ENCODE measurements around the gene ENPP5.
"Not testable (repeated sequence)": the region's sequence is repeated elsewhere in the genome, so short reads cannot be mapped to it uniquely, and the experiment has no call there.

The ENPP5 gene

GRCh38 chr6:46175446-46175845 lies 4.7 kb upstream of the ENPP5 start:
- no peak for DNase-seq (ENCODE audit: low read depth in 3 of 3, low spot score in 1 of 3)

- no peak for DNase-seq (ENCODE audit: low read depth in 3 of 3, low spot score in 1 of 3)
Measured at GRCh38 chr6:46174904-46175303, 4.1 kb upstream of the ENPP5 start.

GRCh38 chr6:46172176-46172575 lies 1.4 kb upstream of the ENPP5 start:
- no peak for DNase-seq (ENCODE audit: low read depth in 3 of 3, low spot score in 1 of 3)

GRCh38 chr6:46160102-46160501 lies 10.7 kb downstream of the ENPP5 start:
- no peak for DNase-seq (ENCODE audit: low read depth in 3 of 3, low spot score in 1 of 3)

GRCh38 chr6:46159229-46159628 lies 11.6 kb downstream of the ENPP5 start:
- DNase-seq (ENCODE audit: low read depth in 3 of 3, low spot score in 1 of 3): no peak

- DNase-seq (ENCODE audit: low read depth in 3 of 3, low spot score in 1 of 3): no peak
Measured at GRCh38 chr6:46156701-46157100, 14.1 kb downstream of the ENPP5 start.

- not testable (repeated sequence) for DNase-seq (ENCODE audit: low read depth in 3 of 3, low spot score in 1 of 3)
Measured at GRCh38 chr6:46149066-46149465, 21.7 kb downstream of the ENPP5 start.

- no peak for DNase-seq (ENCODE audit: low read depth in 3 of 3, low spot score in 1 of 3)
Measured at GRCh38 chr6:46144270-46144669, 26.5 kb downstream of the ENPP5 start.

- DNase-seq (ENCODE audit: low read depth in 3 of 3, low spot score in 1 of 3): no peak
Measured at GRCh38 chr6:46138281-46138680, 32.5 kb downstream of the ENPP5 start.

- DNase-seq (ENCODE audit: low read depth in 3 of 3, low spot score in 1 of 3): no peak
Measured at GRCh38 chr6:46137387-46137786, 33.4 kb downstream of the ENPP5 start.

- no peak for DNase-seq (ENCODE audit: low read depth in 3 of 3, low spot score in 1 of 3)
Measured at GRCh38 chr6:46136831-46137230, 33.9 kb downstream of the ENPP5 start.

GRCh38 chr6:46135176-46135575 lies 35.6 kb downstream of the ENPP5 start:
- no peak for DNase-seq (ENCODE audit: low read depth in 3 of 3, low spot score in 1 of 3)

GRCh38 chr6:46134216-46134615 lies 36.6 kb downstream of the ENPP5 start:
- no peak for DNase-seq (ENCODE audit: low read depth in 3 of 3, low spot score in 1 of 3)

GRCh38 chr6:46131291-46131690 lies 39.5 kb downstream of the ENPP5 start:
- not testable (repeated sequence) for DNase-seq (ENCODE audit: low read depth in 3 of 3, low spot score in 1 of 3)

- no peak for DNase-seq (ENCODE audit: low read depth in 3 of 3, low spot score in 1 of 3)
Measured at GRCh38 chr6:46130666-46131065, 40.1 kb downstream of the ENPP5 start.

GRCh38 chr6:46129629-46130511 lies 40.9 kb downstream of the ENPP5 start, which contains the start of gene ENPP4:
Gene ENPP4 (plus strand): TSS chr6:46129989. CDS start chr6:46139584, 9,595 bp downstream.
- DNase-seq (ENCODE audit: low read depth in 3 of 3, low spot score in 1 of 3): peak; percentile 69 to 89 (median 73)

- DNase-seq (ENCODE audit: low read depth in 3 of 3, low spot score in 1 of 3): peak in 1 of 3 donors; percentile 2
Measured at GRCh38 chr6:46129291-46129628, 41.5 kb downstream of the ENPP5 start.

GRCh38 chr6:46128476-46128875 lies 42.3 kb downstream of the ENPP5 start:
- no peak for DNase-seq (ENCODE audit: low read depth in 3 of 3, low spot score in 1 of 3)

- DNase-seq (ENCODE audit: low read depth in 3 of 3, low spot score in 1 of 3): not testable (repeated sequence)
Measured at GRCh38 chr6:46119679-46120078, 51.1 kb downstream of the ENPP5 start.

GRCh38 chr6:46118836-46119235 lies 51.9 kb downstream of the ENPP5 start:
- DNase-seq (ENCODE audit: low read depth in 3 of 3, low spot score in 1 of 3): no peak

GRCh38 chr6:46118157-46118556 lies 52.6 kb downstream of the ENPP5 start:
- no peak for DNase-seq (ENCODE audit: low read depth in 3 of 3, low spot score in 1 of 3)

- no peak for DNase-seq (ENCODE audit: low read depth in 3 of 3, low spot score in 1 of 3)
Measured at GRCh38 chr6:46116289-46116688, 54.5 kb downstream of the ENPP5 start.

GRCh38 chr6:46115634-46116033 lies 55.1 kb downstream of the ENPP5 start:
- no peak for DNase-seq (ENCODE audit: low read depth in 3 of 3, low spot score in 1 of 3)

All from stimulated activated CD4-positive, alpha-beta T cell treated with anti-CD3 and anti-CD28 coated beads, TNF-alpha, amount 100 ng/mL, for 1 hour (primary cell).